MM.1S (cell line): ENCODE measurements around the gene RNF43.

Experiments used
- DNase-seq: peaks from one replicate; pipeline ENCODE4 v3.0.0-alpha.2; 2015
- H2AFZ ChIP-seq: fragments of 300-600 bp; sonication (generic); 2 replicates; pipeline ENCODE4 v1.6.0; 2016; ENCODE audit warnings: antibody characterized with exemption, low read length
- H3F3A ChIP-seq: fragments of 300-600 bp; sonication (generic); 2 replicates; pipeline ENCODE4 v1.6.1; 2016; ENCODE audit warnings: mild to moderate bottlenecking, antibody characterized with exemption, low read length, moderate library complexity, mixed read lengths; ENCODE audit not compliant: insufficient read depth
- H3K27ac ChIP-seq: fragments of 300-600 bp; sonication (generic); 2 replicates; pipeline ENCODE4 v1.5.1; 2016; ENCODE audit warnings: mild to moderate bottlenecking, low read length
- H3K27me3 ChIP-seq: fragments of 300-600 bp; sonication (generic); replicated peaks from 2 replicates; pipeline ENCODE4 v1.6.0; 2016; ENCODE audit warnings: low read length; ENCODE audit not compliant: insufficient read depth
- H3K36me3 ChIP-seq: fragments of 300-600 bp; sonication (generic); replicated peaks from 2 replicates; pipeline ENCODE4 v1.6.1; 2016; ENCODE audit warnings: mild to moderate bottlenecking, low read length, mixed read lengths; ENCODE audit not compliant: insufficient read depth
- H3K4me1 ChIP-seq: fragments of 300-600 bp; sonication (generic); 2 replicates; pipeline ENCODE4 v1.6.1; 2016; ENCODE audit warnings: low read length, mixed read lengths
- H3K4me2 ChIP-seq: fragments of 300-600 bp; sonication (generic); 2 replicates; pipeline ENCODE4 v1.6.0; 2016; ENCODE audit warnings: low read depth, low read length
- H3K4me3 ChIP-seq: fragments of 300-600 bp; sonication (generic); 2 replicates; pipeline ENCODE4 v1.5.1; 2016; ENCODE audit warnings: low read length, mixed read lengths
- H3K79me2 ChIP-seq: fragments of 300-600 bp; sonication (generic); 2 replicates; pipeline ENCODE4 v1.6.1; 2016; ENCODE audit warnings: mixed run types, low read length, mixed read lengths
- H3K9ac ChIP-seq: fragments of 300-600 bp; sonication (generic); 2 replicates; pipeline ENCODE4 v1.6.1; 2016; ENCODE audit warnings: low read length, mixed read lengths
- H3K9me2 ChIP-seq: fragments of 300-600 bp; sonication (generic); replicated peaks from 2 replicates; pipeline ENCODE4 v1.6.1; 2016; ENCODE audit warnings: mild to moderate bottlenecking, low read length, mixed read lengths; ENCODE audit not compliant: insufficient read depth
- H3K9me3 ChIP-seq: fragments of 300-600 bp; sonication (generic); replicated peaks from 2 replicates; pipeline ENCODE4 v1.6.1; 2016; ENCODE audit warnings: mild to moderate bottlenecking, low read length, mixed read lengths; ENCODE audit not compliant: insufficient read depth
- H4K20me1 ChIP-seq: fragments of 300-600 bp; sonication (generic); 2 replicates; pipeline ENCODE4 v1.6.1; 2016; ENCODE audit warnings: mild to moderate bottlenecking, low read length, moderate library complexity, mixed read lengths; ENCODE audit not compliant: insufficient read depth
- EZH2 ChIP-seq: fragments of 300-600 bp; sonication (generic); optimal IDR thresholded peaks from 2 replicates; pipeline ENCODE3; 2017; ENCODE audit warnings: low read depth, mild to moderate bottlenecking, antibody characterized with exemption, low read length, mixed read lengths
- EZH2phosphoT487 ChIP-seq: fragments of 300-600 bp; sonication (generic); IDR thresholded peaks from 2 replicates; pipeline ENCODE4 v1.6.1; 2018; ENCODE audit warnings: antibody characterized with exemption, low read length
- TF ChIP-seq, protein P1 (sequence below): fragments of 300-600 bp; sonication (generic); IDR thresholded peaks from 2 replicates; pipeline ENCODE4 v1.5.1; 2016; ENCODE audit warnings: antibody characterized with exemption, low read length, mixed read lengths

The RNF43 gene

DNA sequence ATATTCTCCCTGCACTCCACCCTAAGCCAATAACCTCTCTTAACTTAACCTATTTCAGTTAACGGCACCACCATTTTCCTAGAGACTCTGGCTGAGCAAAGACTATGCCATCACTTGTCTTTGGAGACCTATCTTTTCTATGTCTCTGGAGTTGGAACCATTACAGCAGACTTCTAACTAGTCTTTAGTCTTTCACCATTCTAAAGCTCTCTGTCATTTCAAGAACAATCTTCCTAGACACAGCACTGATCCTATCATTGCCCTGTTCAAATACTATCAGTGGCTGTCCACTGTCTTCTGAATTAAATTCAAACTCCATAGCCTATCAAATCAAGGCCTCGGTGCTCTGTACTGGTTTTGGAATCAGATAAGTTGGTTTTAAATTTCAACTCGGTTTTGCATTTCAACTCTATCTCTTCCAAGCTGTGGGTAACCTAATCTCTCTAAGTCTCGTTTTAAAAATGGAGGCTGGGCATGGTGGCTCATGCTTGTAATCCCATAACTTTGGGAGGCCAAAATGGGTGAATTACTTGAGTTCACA, 31.9 kb downstream of the RNF43 start:
- no peak overlapping the region for H2AFZ ChIP-seq
- H3K27ac ChIP-seq = no peak overlapping the region
- no peak for TF ChIP-seq EZH2phosphoT487
- TF ChIP-seq EZH2 = no peak
- TF ChIP-seq, protein P1, sequence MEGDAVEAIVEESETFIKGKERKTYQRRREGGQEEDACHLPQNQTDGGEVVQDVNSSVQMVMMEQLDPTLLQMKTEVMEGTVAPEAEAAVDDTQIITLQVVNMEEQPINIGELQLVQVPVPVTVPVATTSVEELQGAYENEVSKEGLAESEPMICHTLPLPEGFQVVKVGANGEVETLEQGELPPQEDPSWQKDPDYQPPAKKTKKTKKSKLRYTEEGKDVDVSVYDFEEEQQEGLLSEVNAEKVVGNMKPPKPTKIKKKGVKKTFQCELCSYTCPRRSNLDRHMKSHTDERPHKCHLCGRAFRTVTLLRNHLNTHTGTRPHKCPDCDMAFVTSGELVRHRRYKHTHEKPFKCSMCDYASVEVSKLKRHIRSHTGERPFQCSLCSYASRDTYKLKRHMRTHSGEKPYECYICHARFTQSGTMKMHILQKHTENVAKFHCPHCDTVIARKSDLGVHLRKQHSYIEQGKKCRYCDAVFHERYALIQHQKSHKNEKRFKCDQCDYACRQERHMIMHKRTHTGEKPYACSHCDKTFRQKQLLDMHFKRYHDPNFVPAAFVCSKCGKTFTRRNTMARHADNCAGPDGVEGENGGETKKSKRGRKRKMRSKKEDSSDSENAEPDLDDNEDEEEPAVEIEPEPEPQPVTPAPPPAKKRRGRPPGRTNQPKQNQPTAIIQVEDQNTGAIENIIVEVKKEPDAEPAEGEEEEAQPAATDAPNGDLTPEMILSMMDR = no peak
- no peaks in the 10 kb centered on the region for H3K27me3 ChIP-seq
- no peak for DNase-seq
- no peaks in the 10 kb centered on the region for H3K36me3 ChIP-seq
- H3K9me2 ChIP-seq = no peaks in the 10 kb centered on the region
- H3K9ac ChIP-seq = no peak overlapping the region
- no peaks in the 10 kb centered on the region for H3K79me2 ChIP-seq
- peaks cover 42% of the 10 kb centered on the region for H3K4me1 ChIP-seq
- no peak overlapping the region for H3K4me3 ChIP-seq
- no peak overlapping the region for H3K4me2 ChIP-seq
- no peaks in the 10 kb centered on the region for H3K9me3 ChIP-seq
- H3F3A ChIP-seq = peaks cover 18% of the 10 kb centered on the region
- H4K20me1 ChIP-seq = no peaks in the 10 kb centered on the region

DNA sequence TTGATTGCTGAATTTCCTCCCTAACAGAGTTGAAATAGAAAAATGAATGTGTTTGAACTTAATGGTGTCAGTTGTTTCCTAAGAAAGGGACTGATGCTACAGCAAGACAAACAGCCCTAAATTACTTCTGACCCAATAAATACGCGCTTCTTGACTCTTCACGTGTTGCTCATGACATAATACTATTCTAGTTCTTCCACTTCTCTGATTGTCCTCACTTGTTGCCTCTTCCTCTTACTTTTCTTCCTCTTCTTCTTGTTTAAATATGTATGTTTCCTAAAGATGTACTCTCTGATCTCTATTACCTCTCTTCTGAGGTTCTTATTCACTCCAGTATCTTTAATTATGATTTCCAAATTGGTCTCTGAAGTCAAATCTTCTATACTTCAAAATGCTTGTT, 32.4 kb downstream of the RNF43 start:
- TF ChIP-seq EZH2 = no peak
- no peak for TF ChIP-seq EZH2phosphoT487
- TF ChIP-seq, protein P1 = no peak
- Histone ChIP-seq H4K20me1 (no peaks in the 10 kb centered on the region), H3K4me2 (no peak overlapping the region), H3K4me1 (peaks cover 42% of the 10 kb centered on the region), H2AFZ (no peak overlapping the region), H3K27me3 (no peaks in the 10 kb centered on the region), H3K36me3 (no peaks in the 10 kb centered on the region), H3K4me3 (no peak overlapping the region), H3K9me2 (no peaks in the 10 kb centered on the region), H3K9ac (no peak overlapping the region), H3K27ac (no peak overlapping the region), H3K9me3 (no peaks in the 10 kb centered on the region), H3F3A (peaks cover 18% of the 10 kb centered on the region), H3K79me2 (no peaks in the 10 kb centered on the region)
- no peak for DNase-seq

DNA sequence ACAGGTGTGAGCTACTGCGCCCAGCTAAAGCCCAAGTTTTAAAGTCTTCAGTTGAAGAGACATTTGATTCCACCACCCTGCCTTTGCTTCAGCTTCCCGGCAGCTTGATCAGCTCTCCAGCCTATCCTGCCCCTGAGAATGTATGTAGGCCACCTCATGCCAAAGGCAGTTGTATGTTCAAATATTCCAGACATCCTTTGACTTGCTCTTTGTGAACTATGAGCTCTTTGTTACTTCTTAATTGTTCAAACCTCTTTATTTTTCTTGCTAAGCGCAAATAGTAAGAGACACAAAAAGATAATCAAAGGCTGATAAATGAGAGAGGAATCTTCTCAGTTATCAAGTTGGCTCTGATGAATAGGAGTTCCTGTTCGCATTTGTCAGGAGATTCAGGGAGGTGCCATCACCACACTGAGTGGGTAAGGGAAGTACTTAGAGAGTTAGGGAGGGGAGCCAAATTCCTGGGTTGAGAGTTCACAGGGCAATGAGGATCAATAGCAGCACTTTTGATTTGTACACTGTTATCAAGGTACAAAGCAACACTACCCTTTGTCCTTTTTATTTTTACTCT, 33.4 kb downstream of the RNF43 start:
- Histone ChIP-seq H3K27me3 (no peaks in the 10 kb centered on the region; the same call in 1 of the 2 replicates), H3K4me1 (peaks cover 40% of the 10 kb centered on the region), H3K4me2 (no peak overlapping the region)

More for the DNA sequence above, 33.4 kb downstream of the RNF43 start:
- Histone ChIP-seq H3K9ac (no peak overlapping the region), H3F3A (peaks cover 18% of the 10 kb centered on the region), H4K20me1 (no peaks in the 10 kb centered on the region), H3K4me3 (no peak overlapping the region), H3K9me3 (no peaks in the 10 kb centered on the region), H2AFZ (no peak overlapping the region), H3K27ac (no peak overlapping the region), H3K79me2 (no peaks in the 10 kb centered on the region), H3K36me3 (no peaks in the 10 kb centered on the region), H3K9me2 (no peaks in the 10 kb centered on the region)
- no peak for DNase-seq
- TF ChIP-seq EZH2 = no peak
- TF ChIP-seq EZH2phosphoT487 = no peak
- TF ChIP-seq, protein P1 = no peak
